Measurements from ENCODE around the gene LDB3. TPM values are rescaled to one million over a fixed set of nuclear protein-coding genes. Genes with fewer than 3 reads are reported as not detected.

Gene LDB3
- total RNA-seq, 2 donors from 2014 or later, result 0.11 to 0.35 TPM

DNA sequence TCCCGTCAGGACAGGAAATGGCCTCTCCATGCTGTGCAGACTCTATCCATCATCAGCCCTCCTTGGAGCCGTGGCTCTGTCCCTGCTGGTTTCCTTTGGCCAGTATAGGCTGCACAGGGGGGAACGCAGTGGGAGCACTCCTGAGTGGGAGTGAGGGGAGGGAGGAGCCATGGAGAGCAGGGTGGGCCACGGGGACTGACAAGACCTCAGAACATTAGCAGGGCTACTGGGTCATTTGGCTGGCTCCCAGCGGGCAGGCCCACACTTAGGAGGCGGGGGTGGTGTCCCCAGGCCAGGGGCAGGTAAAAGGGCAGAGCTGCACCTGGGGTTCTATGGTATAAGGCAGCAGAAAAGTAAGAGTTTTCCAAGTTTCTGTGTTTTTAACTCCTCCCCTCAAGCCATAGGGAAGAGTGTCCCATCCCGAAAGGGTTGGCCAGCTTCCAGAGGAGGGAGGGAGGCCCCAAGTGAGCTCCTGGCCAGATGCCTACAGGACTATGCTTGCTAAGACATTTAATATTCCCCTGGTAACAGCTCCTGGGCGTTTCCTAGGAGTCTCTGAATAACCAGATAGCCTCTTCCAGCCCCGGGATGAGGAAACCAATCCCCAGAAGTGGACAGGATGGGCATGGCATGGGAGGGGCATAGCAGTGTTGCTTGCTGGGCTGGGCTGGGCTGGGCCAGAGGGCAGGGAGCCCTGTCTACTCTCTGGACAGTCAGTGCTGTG, 19.4 kb upstream of the LDB3 start:
- Histone ChIP-seq H3K27me3 (ENCODE audit: control insufficient read depth, insufficient read depth, low read length, poor library complexity, severe bottlenecking) (no peaks in the 10 kb centered on the region), H3K9ac (ENCODE audit: extremely low read depth, low read length, poor library complexity, severe bottlenecking) (no peak overlapping the region), H3K27ac (ENCODE audit: low read depth, low read length) (no peak overlapping the region), H3K36me3 (ENCODE audit: control insufficient read depth, insufficient read depth, low read length) (no peaks in the 10 kb centered on the region), H3K4me1 (ENCODE audit: control insufficient read depth, insufficient read depth, low read length) (no peaks in the 10 kb centered on the region), H3K4me3 (ENCODE audit: low read length) (no peak overlapping the region), H3K9me3 (ENCODE audit: control insufficient read depth, low read length) (no peaks in the 10 kb centered on the region)
- TF ChIP-seq, protein P1, sequence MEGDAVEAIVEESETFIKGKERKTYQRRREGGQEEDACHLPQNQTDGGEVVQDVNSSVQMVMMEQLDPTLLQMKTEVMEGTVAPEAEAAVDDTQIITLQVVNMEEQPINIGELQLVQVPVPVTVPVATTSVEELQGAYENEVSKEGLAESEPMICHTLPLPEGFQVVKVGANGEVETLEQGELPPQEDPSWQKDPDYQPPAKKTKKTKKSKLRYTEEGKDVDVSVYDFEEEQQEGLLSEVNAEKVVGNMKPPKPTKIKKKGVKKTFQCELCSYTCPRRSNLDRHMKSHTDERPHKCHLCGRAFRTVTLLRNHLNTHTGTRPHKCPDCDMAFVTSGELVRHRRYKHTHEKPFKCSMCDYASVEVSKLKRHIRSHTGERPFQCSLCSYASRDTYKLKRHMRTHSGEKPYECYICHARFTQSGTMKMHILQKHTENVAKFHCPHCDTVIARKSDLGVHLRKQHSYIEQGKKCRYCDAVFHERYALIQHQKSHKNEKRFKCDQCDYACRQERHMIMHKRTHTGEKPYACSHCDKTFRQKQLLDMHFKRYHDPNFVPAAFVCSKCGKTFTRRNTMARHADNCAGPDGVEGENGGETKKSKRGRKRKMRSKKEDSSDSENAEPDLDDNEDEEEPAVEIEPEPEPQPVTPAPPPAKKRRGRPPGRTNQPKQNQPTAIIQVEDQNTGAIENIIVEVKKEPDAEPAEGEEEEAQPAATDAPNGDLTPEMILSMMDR (conservative IDR thresholded peaks at IDR 0.05), result no peak
- Mint-ChIP-seq H3K36me3 (ENCODE audit: low read depth) (no peaks in the 10 kb centered on the region), H3K27me3 (ENCODE audit: insufficient read depth) (peaks cover 2% of the 10 kb centered on the region), H3K27ac (no peak overlapping the region), H3K4me1 (peaks cover 8% of the 10 kb centered on the region), H3K9me3 (no peaks in the 10 kb centered on the region), H3K4me3 (no peak overlapping the region)
- peak; percentile 49 for DNase-seq
- 87 to 92% methylated on average over 6 to 9 of the region's 9 CpGs for WGBS, 2 experiments (ENCODE audit: insufficient coverage in 1 of 2, insufficient read length in 1 of 2)

- Histone ChIP-seq H3K36me3 (ENCODE audit: control insufficient read depth, insufficient read depth, low read length) (no peaks in the 10 kb centered on the region), H3K4me3 (ENCODE audit: low read length) (no peak overlapping the region), H3K9ac (ENCODE audit: extremely low read depth, low read length, poor library complexity, severe bottlenecking) (no peak overlapping the region), H3K9me3 (ENCODE audit: control insufficient read depth, low read length) (no peaks in the 10 kb centered on the region), H3K4me1 (ENCODE audit: control insufficient read depth, insufficient read depth, low read length) (no peaks in the 10 kb centered on the region), H3K27me3 (ENCODE audit: control insufficient read depth, insufficient read depth, low read length, poor library complexity, severe bottlenecking) (no peaks in the 10 kb centered on the region), H3K27ac (ENCODE audit: low read depth, low read length) (no peak overlapping the region)
- no peaks in the 10 kb centered on the region for H3K9me3 Mint-ChIP-seq
- no peak overlapping the region for H3K4me3 Mint-ChIP-seq
- no peaks in the 10 kb centered on the region for H3K36me3 Mint-ChIP-seq (ENCODE audit: low read depth)
- peaks cover 8% of the 10 kb centered on the region for H3K4me1 Mint-ChIP-seq
- TF ChIP-seq, protein P1 (conservative IDR thresholded peaks at IDR 0.05), result no peak
- H3K27me3 Mint-ChIP-seq (ENCODE audit: insufficient read depth), result peaks cover 2% of the 10 kb centered on the region
- H3K27ac Mint-ChIP-seq, result no peak overlapping the region
- 93 to 97% methylated on average over 10 to 17 of the region's 17 CpGs for WGBS, 2 experiments (ENCODE audit: insufficient coverage in 1 of 2, insufficient read length in 1 of 2)
- peak; percentile 39 for DNase-seq
Observed at GRCh38 chr10:86649471-86650150, 18.7 kb upstream of the LDB3 start.

- Mint-ChIP-seq H3K4me1 (peaks cover 8% of the 10 kb centered on the region), H3K27me3 (ENCODE audit: insufficient read depth) (peaks cover 2% of the 10 kb centered on the region), H3K4me3 (no peak overlapping the region), H3K36me3 (ENCODE audit: low read depth) (no peaks in the 10 kb centered on the region), H3K27ac (no peak overlapping the region), H3K9me3 (no peaks in the 10 kb centered on the region)
- H3K4me3 ChIP-seq (ENCODE audit: low read length), result no peak overlapping the region
- no peaks in the 10 kb centered on the region for H3K4me1 ChIP-seq (ENCODE audit: control insufficient read depth, insufficient read depth, low read length)
- no peaks in the 10 kb centered on the region for H3K36me3 ChIP-seq (ENCODE audit: control insufficient read depth, insufficient read depth, low read length)
- H3K27ac ChIP-seq (ENCODE audit: low read depth, low read length), result no peak overlapping the region
- no peak for DNase-seq
- H3K9me3 ChIP-seq (ENCODE audit: control insufficient read depth, low read length), result no peaks in the 10 kb centered on the region
- 93% methylated on average over 2 to 8 of the region's 8 CpGs for WGBS, 2 experiments (ENCODE audit: insufficient coverage in 1 of 2, insufficient read length in 1 of 2)
- no peak overlapping the region for H3K9ac ChIP-seq (ENCODE audit: extremely low read depth, low read length, poor library complexity, severe bottlenecking)
- TF ChIP-seq, protein P1 (conservative IDR thresholded peaks at IDR 0.05), result no peak
- no peaks in the 10 kb centered on the region for H3K27me3 ChIP-seq (ENCODE audit: control insufficient read depth, insufficient read depth, low read length, poor library complexity, severe bottlenecking)
Observed at GRCh38 chr10:86650151-86650550, 18.2 kb upstream of the LDB3 start.
